ENCODE data around the gene DPF3.

Gene DPF3

GRCh38 chr14:72688990-72689671 is 204.8 kb downstream of the DPF3 start:
- Histone ChIP-seq H3K79me1 (ENCODE audit: low read length) (no peaks in the 10 kb centered on the region), H2AK5ac (ENCODE audit: low read length) (no peak overlapping the region), H3K27me3 (ENCODE audit: insufficient read depth, low read length, poor library complexity) (no peaks in the 10 kb centered on the region), H3K36me3 (ENCODE audit: control insufficient read depth, insufficient read depth, low read length) (no peaks in the 10 kb centered on the region), H3K18ac (ENCODE audit: low read length) (no peak overlapping the region), H3K27ac (ENCODE audit: low read depth, low read length) (no peak overlapping the region), H2BK120ac (ENCODE audit: low read depth, low read length) (no peak overlapping the region), H3K4me3 (ENCODE audit: low read length) (no peak overlapping the region), H2BK5ac (ENCODE audit: low read length) (no peak overlapping the region), H3K4me1 (ENCODE audit: control insufficient read depth, low read depth, low read length) (peaks cover 1% of the 10 kb centered on the region), H3K23ac (ENCODE audit: low read length) (no peak overlapping the region), H3K9ac (ENCODE audit: low read length) (no peak overlapping the region), H2BK15ac (replicated peaks; ENCODE audit: low read depth) (no peak overlapping the region), H3K56ac (ENCODE audit: low read length) (no peak overlapping the region), H3K4me2 (ENCODE audit: low read length) (no peak overlapping the region), H4K8ac (ENCODE audit: low read depth, low read length) (no peak overlapping the region), H3K4ac (ENCODE audit: low read depth, low read length) (no peak overlapping the region), H4K5ac (ENCODE audit: low read length) (no peak overlapping the region), H3K79me2 (ENCODE audit: control insufficient read depth, insufficient read depth, low read length) (no peaks in the 10 kb centered on the region)
- no peak for DNase-seq
- WGBS (ENCODE audit: extremely low coverage, insufficient coverage, low lambda C conversion rate): no CpG with 5 or more reads among the region's 15 CpGs

- H3K4ac ChIP-seq (ENCODE audit: low read depth, low read length): no peak overlapping the region
- H3K27me3 ChIP-seq (ENCODE audit: insufficient read depth, low read length, poor library complexity): no peaks in the 10 kb centered on the region
Measured at GRCh38 chr14:72686832-72687231, 207.1 kb downstream of the DPF3 start.

GRCh38 chr14:72686101-72686500 is 207.8 kb downstream of the DPF3 start:
- no peak overlapping the region for H2BK120ac ChIP-seq (ENCODE audit: low read depth, low read length)
- H3K9ac ChIP-seq (ENCODE audit: low read length): no peak overlapping the region
- H3K27me3 ChIP-seq (ENCODE audit: insufficient read depth, low read length, poor library complexity): no peaks in the 10 kb centered on the region
- no peak overlapping the region for H3K4me3 ChIP-seq (ENCODE audit: low read length)
- no peak overlapping the region for H3K23ac ChIP-seq (ENCODE audit: low read length)
- no peak overlapping the region for H3K4me2 ChIP-seq (ENCODE audit: low read length)
- no peaks in the 10 kb centered on the region for H3K36me3 ChIP-seq (ENCODE audit: control insufficient read depth, insufficient read depth, low read length)
- no peaks in the 10 kb centered on the region for H3K79me2 ChIP-seq (ENCODE audit: control insufficient read depth, insufficient read depth, low read length)
- no peak for DNase-seq
- no peaks in the 10 kb centered on the region for H3K4me1 ChIP-seq (ENCODE audit: control insufficient read depth, low read depth, low read length)
- H3K18ac ChIP-seq (ENCODE audit: low read length): no peak overlapping the region
- H4K5ac ChIP-seq (ENCODE audit: low read length): no peak overlapping the region
- H2BK5ac ChIP-seq (ENCODE audit: low read length): no peak overlapping the region
- H2BK15ac ChIP-seq (replicated peaks; ENCODE audit: low read depth): no peak overlapping the region
- no CpG with 5 or more reads among the region's 1 CpG for WGBS (ENCODE audit: extremely low coverage, insufficient coverage, low lambda C conversion rate)
- no peak overlapping the region for H3K56ac ChIP-seq (ENCODE audit: low read length)
- H3K4ac ChIP-seq (ENCODE audit: low read depth, low read length): no peak overlapping the region
- H3K27ac ChIP-seq (ENCODE audit: low read depth, low read length): no peak overlapping the region
- no peak overlapping the region for H2AK5ac ChIP-seq (ENCODE audit: low read length)
- H4K8ac ChIP-seq (ENCODE audit: low read depth, low read length): no peak overlapping the region
- H3K79me1 ChIP-seq (ENCODE audit: low read length): no peaks in the 10 kb centered on the region

More at GRCh38 chr14:72686832-72687231, 207.1 kb downstream of the DPF3 start:
- H2BK5ac ChIP-seq (ENCODE audit: low read length): no peak overlapping the region
- H3K36me3 ChIP-seq (ENCODE audit: control insufficient read depth, insufficient read depth, low read length): no peaks in the 10 kb centered on the region
- H4K8ac ChIP-seq (ENCODE audit: low read depth, low read length): no peak overlapping the region
- H3K4me2 ChIP-seq (ENCODE audit: low read length): no peak overlapping the region
- H2AK5ac ChIP-seq (ENCODE audit: low read length): no peak overlapping the region
- no peaks in the 10 kb centered on the region for H3K79me2 ChIP-seq (ENCODE audit: control insufficient read depth, insufficient read depth, low read length)
- no peak overlapping the region for H3K9ac ChIP-seq (ENCODE audit: low read length)
- no peak overlapping the region for H3K56ac ChIP-seq (ENCODE audit: low read length)
- no CpG with 5 or more reads among the region's 2 CpGs for WGBS (ENCODE audit: extremely low coverage, insufficient coverage, low lambda C conversion rate)
- H3K18ac ChIP-seq (ENCODE audit: low read length): no peak overlapping the region
- no peak overlapping the region for H2BK120ac ChIP-seq (ENCODE audit: low read depth, low read length)
- no peak overlapping the region for H4K5ac ChIP-seq (ENCODE audit: low read length)
- H2BK15ac ChIP-seq (replicated peaks; ENCODE audit: low read depth): no peak overlapping the region
- H3K4me3 ChIP-seq (ENCODE audit: low read length): no peak overlapping the region
- no peak overlapping the region for H3K23ac ChIP-seq (ENCODE audit: low read length)
- H3K27ac ChIP-seq (ENCODE audit: low read depth, low read length): no peak overlapping the region
- no peaks in the 10 kb centered on the region for H3K79me1 ChIP-seq (ENCODE audit: low read length)
- no peaks in the 10 kb centered on the region for H3K4me1 ChIP-seq (ENCODE audit: control insufficient read depth, low read depth, low read length)
- no peak for DNase-seq

GRCh38 chr14:72685456-72685855 is 208.4 kb downstream of the DPF3 start:
- no peak overlapping the region for H2AK5ac ChIP-seq (ENCODE audit: low read length)
- H3K79me2 ChIP-seq (ENCODE audit: control insufficient read depth, insufficient read depth, low read length): no peaks in the 10 kb centered on the region
- H3K36me3 ChIP-seq (ENCODE audit: control insufficient read depth, insufficient read depth, low read length): no peaks in the 10 kb centered on the region
- H3K79me1 ChIP-seq (ENCODE audit: low read length): no peaks in the 10 kb centered on the region
- no peak overlapping the region for H3K56ac ChIP-seq (ENCODE audit: low read length)
- no peak overlapping the region for H3K9ac ChIP-seq (ENCODE audit: low read length)
- H2BK120ac ChIP-seq (ENCODE audit: low read depth, low read length): no peak overlapping the region
- H3K4me1 ChIP-seq (ENCODE audit: control insufficient read depth, low read depth, low read length): no peaks in the 10 kb centered on the region
- no peak overlapping the region for H3K4ac ChIP-seq (ENCODE audit: low read depth, low read length)
- no peak overlapping the region for H3K23ac ChIP-seq (ENCODE audit: low read length)
- no peaks in the 10 kb centered on the region for H3K27me3 ChIP-seq (ENCODE audit: insufficient read depth, low read length, poor library complexity)
- no CpG with 5 or more reads among the region's 3 CpGs for WGBS (ENCODE audit: extremely low coverage, insufficient coverage, low lambda C conversion rate)
- no peak overlapping the region for H3K27ac ChIP-seq (ENCODE audit: low read depth, low read length)
- no peak overlapping the region for H2BK15ac ChIP-seq (replicated peaks; ENCODE audit: low read depth)
- H4K8ac ChIP-seq (ENCODE audit: low read depth, low read length): no peak overlapping the region
- H2BK5ac ChIP-seq (ENCODE audit: low read length): no peak overlapping the region
- H3K4me2 ChIP-seq (ENCODE audit: low read length): no peak overlapping the region
- no peak overlapping the region for H4K5ac ChIP-seq (ENCODE audit: low read length)
- no peak overlapping the region for H3K18ac ChIP-seq (ENCODE audit: low read length)
- no peak for DNase-seq
- H3K4me3 ChIP-seq (ENCODE audit: low read length): no peak overlapping the region

GRCh38 chr14:72683787-72684186 is 210.1 kb downstream of the DPF3 start:
- Histone ChIP-seq H3K9ac (ENCODE audit: low read length) (no peak overlapping the region), H2BK15ac (replicated peaks; ENCODE audit: low read depth) (no peak overlapping the region), H3K79me2 (ENCODE audit: control insufficient read depth, insufficient read depth, low read length) (no peaks in the 10 kb centered on the region), H3K4me3 (ENCODE audit: low read length) (no peak overlapping the region), H2BK5ac (ENCODE audit: low read length) (no peak overlapping the region), H3K79me1 (ENCODE audit: low read length) (no peaks in the 10 kb centered on the region), H3K18ac (ENCODE audit: low read length) (no peak overlapping the region), H3K27ac (ENCODE audit: low read depth, low read length) (no peak overlapping the region), H3K4me1 (ENCODE audit: control insufficient read depth, low read depth, low read length) (no peaks in the 10 kb centered on the region), H3K4ac (ENCODE audit: low read depth, low read length) (no peak overlapping the region), H3K27me3 (ENCODE audit: insufficient read depth, low read length, poor library complexity) (no peaks in the 10 kb centered on the region), H3K36me3 (ENCODE audit: control insufficient read depth, insufficient read depth, low read length) (no peaks in the 10 kb centered on the region), H3K4me2 (ENCODE audit: low read length) (no peak overlapping the region), H3K23ac (ENCODE audit: low read length) (no peak overlapping the region), H4K5ac (ENCODE audit: low read length) (no peak overlapping the region), H2BK120ac (ENCODE audit: low read depth, low read length) (no peak overlapping the region), H2AK5ac (ENCODE audit: low read length) (no peak overlapping the region), H3K56ac (ENCODE audit: low read length) (no peak overlapping the region), H4K8ac (ENCODE audit: low read depth, low read length) (no peak overlapping the region)
- no peak for DNase-seq
- WGBS (ENCODE audit: extremely low coverage, insufficient coverage, low lambda C conversion rate): no CpG with 5 or more reads among the region's 4 CpGs

GRCh38 chr14:72682188-72682587 is 211.7 kb downstream of the DPF3 start:
- Histone ChIP-seq H2BK5ac (ENCODE audit: low read length) (no peak overlapping the region), H4K8ac (ENCODE audit: low read depth, low read length) (no peak overlapping the region), H3K27ac (ENCODE audit: low read depth, low read length) (no peak overlapping the region), H3K9ac (ENCODE audit: low read length) (no peak overlapping the region), H3K27me3 (ENCODE audit: insufficient read depth, low read length, poor library complexity) (no peaks in the 10 kb centered on the region), H4K5ac (ENCODE audit: low read length) (no peak overlapping the region), H3K79me1 (ENCODE audit: low read length) (no peaks in the 10 kb centered on the region), H3K56ac (ENCODE audit: low read length) (no peak overlapping the region), H3K4me2 (ENCODE audit: low read length) (no peak overlapping the region), H3K4ac (ENCODE audit: low read depth, low read length) (no peak overlapping the region), H2BK15ac (replicated peaks; ENCODE audit: low read depth) (no peak overlapping the region), H3K18ac (ENCODE audit: low read length) (no peak overlapping the region), H3K4me1 (ENCODE audit: control insufficient read depth, low read depth, low read length) (no peaks in the 10 kb centered on the region), H2AK5ac (ENCODE audit: low read length) (no peak overlapping the region), H3K36me3 (ENCODE audit: control insufficient read depth, insufficient read depth, low read length) (no peaks in the 10 kb centered on the region), H2BK120ac (ENCODE audit: low read depth, low read length) (no peak overlapping the region), H3K79me2 (ENCODE audit: control insufficient read depth, insufficient read depth, low read length) (no peaks in the 10 kb centered on the region), H3K4me3 (ENCODE audit: low read length) (no peak overlapping the region), H3K23ac (ENCODE audit: low read length) (no peak overlapping the region)
- DNase-seq: no peak
- WGBS (ENCODE audit: extremely low coverage, insufficient coverage, low lambda C conversion rate): no CpG with 5 or more reads among the region's 5 CpGs
